CD4-positive, alpha-beta T cell treated with Interleukin-15 for 1 hour (primary cell): ENCODE measurements around the gene TJP1.
"Not testable (repeated sequence)": the region's sequence is repeated elsewhere in the genome, so short reads cannot be mapped to it uniquely, and the experiment has no call there.

Source experiments
- DNase-seq: peaks from one replicate; pipeline ENCODE4 v3.0.0-alpha.2; 2020

The TJP1 gene

GRCh38 chr15:29678504-29679034 is 143.7 kb downstream of the TJP1 start:
- DNase-seq, result no peak

GRCh38 chr15:29677871-29678461 is 144.3 kb downstream of the TJP1 start:
- DNase-seq, result no peak

- no peak for DNase-seq
Measured at GRCh38 chr15:29677455-29677854, 144.8 kb downstream of the TJP1 start.

GRCh38 chr15:29676961-29677402 is 145.3 kb downstream of the TJP1 start:
- DNase-seq, result no peak

- not testable (repeated sequence) for DNase-seq
Measured at GRCh38 chr15:29676374-29676960, 145.8 kb downstream of the TJP1 start.

GRCh38 chr15:29675791-29676301 is 146.4 kb downstream of the TJP1 start:
- DNase-seq, result no peak

GRCh38 chr15:29674661-29675533 is 147.4 kb downstream of the TJP1 start:
- DNase-seq, result no peak

GRCh38 chr15:29672923-29673809 is 149.1 kb downstream of the TJP1 start:
- no peak for DNase-seq

GRCh38 chr15:29672446-29672845 is 149.8 kb downstream of the TJP1 start:
- no peak for DNase-seq

- not testable (repeated sequence) for DNase-seq
Measured at GRCh38 chr15:29672046-29672445, 150.2 kb downstream of the TJP1 start.

GRCh38 chr15:29670998-29671981 is 151.0 kb downstream of the TJP1 start:
- DNase-seq, result no peak

- DNase-seq, result no peak
Measured at GRCh38 chr15:29670266-29670665, 152.0 kb downstream of the TJP1 start.

- DNase-seq, result no peak
Measured at GRCh38 chr15:29669823-29670222, 152.4 kb downstream of the TJP1 start.

GRCh38 chr15:29668120-29668602 is 154.1 kb downstream of the TJP1 start:
- DNase-seq, result no peak

GRCh38 chr15:29666241-29666640 is 156.0 kb downstream of the TJP1 start:
- no peak for DNase-seq

- DNase-seq, result no peak
Measured at GRCh38 chr15:29665444-29666003, 156.7 kb downstream of the TJP1 start.

- no peak for DNase-seq
Measured at GRCh38 chr15:29664406-29664805, 157.9 kb downstream of the TJP1 start.

- not testable (repeated sequence) for DNase-seq
Measured at GRCh38 chr15:29657476-29657817, 164.8 kb downstream of the TJP1 start.

- no peak for DNase-seq
Measured at GRCh38 chr15:29656636-29657475, 165.4 kb downstream of the TJP1 start.

GRCh38 chr15:29652595-29652994 is 169.7 kb downstream of the TJP1 start:
- DNase-seq, result no peak
